GM18861 (cell line): ENCODE data around the gene GDPGP1.
A peak's percentile ranks its signal among the peaks of the same experiment; 100 is the strongest.

Source experiments
- ATAC-seq: cut with Tn5 transposase; IDR thresholded peaks from one replicate; pipeline ENCODE4 v1.9.1; 2021; ENCODE audit not compliant: unreplicated experiment

GDPGP1 gene

DNA sequence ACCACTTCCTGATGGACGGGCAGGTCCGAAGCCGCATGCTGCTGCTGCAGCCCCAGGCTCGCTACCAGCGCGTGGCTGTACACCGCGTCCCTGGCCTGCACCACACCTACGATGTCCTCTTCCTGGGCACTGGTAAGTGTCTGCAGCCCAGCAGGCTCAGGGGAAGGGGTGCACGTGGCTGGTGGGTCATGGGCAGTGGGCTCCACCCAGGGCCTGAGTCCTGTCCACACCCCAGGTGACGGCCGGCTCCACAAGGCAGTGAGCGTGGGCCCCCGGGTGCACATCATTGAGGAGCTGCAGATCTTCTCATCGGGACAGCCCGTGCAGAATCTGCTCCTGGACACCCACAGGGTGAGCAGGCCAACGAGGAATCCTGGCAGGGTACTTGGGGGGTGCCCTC, 9.0 kb upstream of the GDPGP1 start:
- ATAC-seq: no peak

- ATAC-seq: no peak
These were observed 8.3 kb upstream of the GDPGP1 start for GRCh38 chr15:90225504-90226234.

GRCh38 chr15:90227336-90227735, 6.7 kb upstream of the GDPGP1 start:
- ATAC-seq: no peak

DNA sequence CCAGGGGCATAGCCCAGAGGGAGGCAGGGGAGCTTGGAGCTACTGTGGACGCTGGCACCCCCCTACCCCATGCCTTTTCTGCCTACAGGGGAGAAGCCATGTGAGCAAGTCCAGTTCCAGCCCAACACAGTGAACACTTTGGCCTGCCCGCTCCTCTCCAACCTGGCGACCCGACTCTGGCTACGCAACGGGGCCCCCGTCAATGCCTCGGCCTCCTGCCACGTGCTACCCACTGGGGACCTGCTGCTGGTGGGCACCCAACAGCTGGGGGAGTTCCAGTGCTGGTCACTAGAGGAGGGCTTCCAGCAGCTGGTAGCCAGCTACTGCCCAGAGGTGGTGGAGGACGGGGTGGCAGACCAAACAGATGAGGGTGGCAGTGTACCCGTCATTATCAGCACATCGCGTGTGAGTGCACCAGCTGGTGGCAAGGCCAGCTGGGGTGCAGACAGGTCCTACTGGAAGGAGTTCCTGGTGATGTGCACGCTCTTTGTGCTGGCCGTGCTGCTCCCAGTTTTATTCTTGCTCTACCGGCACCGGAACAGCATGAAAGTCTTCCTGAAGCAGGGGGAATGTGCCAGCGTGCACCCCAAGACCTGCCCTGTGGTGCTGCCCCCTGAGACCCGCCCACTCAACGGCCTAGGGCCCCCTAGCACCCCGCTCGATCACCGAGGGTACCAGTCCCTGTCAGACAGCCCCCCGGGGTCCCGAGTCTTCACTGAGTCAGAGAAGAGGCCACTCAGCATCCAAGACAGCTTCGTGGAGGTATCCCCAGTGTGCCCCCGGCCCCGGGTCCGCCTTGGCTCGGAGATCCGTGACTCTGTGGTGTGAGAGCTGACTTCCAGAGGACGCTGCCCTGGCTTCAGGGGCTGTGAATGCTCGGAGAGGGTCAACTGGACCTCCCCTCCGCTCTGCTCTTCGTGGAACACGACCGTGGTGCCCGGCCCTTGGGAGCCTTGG, 5.9 kb upstream of the GDPGP1 start:
- ATAC-seq: no peak

- no peak for ATAC-seq
These were observed 5.0 kb upstream of the GDPGP1 start for GRCh38 chr15:90228960-90229359.

DNA sequence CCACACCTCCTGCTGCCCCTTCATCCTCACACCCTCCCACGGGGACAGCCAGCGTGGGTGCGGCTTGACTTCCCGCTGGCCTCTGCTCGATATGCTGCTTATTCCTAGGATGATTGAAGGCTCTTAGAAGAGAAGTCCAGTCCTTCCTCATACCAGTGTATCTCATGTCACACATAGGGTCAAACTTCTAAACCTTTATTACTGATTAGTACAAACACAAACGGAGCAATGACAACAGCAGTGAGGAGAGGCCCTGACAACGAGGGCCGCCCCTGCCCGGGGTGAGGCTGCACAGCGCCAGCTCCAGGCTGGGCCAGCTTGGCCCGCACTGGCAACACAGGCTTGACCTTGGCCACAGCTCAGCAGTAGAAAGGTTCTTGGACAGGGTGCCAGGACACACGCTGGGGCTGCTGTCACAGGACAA, 3.9 kb upstream of the GDPGP1 start:
- no peak for ATAC-seq

DNA sequence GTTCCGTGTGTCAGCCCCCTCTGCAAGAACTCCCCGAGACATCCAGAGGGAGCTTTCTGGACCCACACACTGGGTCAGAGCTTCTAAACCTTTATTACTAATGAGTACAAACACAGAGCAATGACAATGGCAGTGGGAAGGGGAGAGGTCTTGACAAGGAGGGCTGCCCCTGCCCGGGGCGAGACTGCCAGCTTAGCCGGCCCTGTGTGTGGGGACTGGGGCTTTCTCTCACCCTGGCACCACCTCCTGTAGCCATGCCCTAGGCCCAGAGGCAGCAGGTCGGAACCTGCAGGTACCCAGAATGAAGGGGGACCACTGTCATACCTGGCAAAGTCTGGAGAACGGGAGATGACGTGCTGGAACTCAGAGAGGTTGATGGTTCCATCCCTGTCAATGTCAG, 3.4 kb upstream of the GDPGP1 start:
- ATAC-seq: no peak

DNA sequence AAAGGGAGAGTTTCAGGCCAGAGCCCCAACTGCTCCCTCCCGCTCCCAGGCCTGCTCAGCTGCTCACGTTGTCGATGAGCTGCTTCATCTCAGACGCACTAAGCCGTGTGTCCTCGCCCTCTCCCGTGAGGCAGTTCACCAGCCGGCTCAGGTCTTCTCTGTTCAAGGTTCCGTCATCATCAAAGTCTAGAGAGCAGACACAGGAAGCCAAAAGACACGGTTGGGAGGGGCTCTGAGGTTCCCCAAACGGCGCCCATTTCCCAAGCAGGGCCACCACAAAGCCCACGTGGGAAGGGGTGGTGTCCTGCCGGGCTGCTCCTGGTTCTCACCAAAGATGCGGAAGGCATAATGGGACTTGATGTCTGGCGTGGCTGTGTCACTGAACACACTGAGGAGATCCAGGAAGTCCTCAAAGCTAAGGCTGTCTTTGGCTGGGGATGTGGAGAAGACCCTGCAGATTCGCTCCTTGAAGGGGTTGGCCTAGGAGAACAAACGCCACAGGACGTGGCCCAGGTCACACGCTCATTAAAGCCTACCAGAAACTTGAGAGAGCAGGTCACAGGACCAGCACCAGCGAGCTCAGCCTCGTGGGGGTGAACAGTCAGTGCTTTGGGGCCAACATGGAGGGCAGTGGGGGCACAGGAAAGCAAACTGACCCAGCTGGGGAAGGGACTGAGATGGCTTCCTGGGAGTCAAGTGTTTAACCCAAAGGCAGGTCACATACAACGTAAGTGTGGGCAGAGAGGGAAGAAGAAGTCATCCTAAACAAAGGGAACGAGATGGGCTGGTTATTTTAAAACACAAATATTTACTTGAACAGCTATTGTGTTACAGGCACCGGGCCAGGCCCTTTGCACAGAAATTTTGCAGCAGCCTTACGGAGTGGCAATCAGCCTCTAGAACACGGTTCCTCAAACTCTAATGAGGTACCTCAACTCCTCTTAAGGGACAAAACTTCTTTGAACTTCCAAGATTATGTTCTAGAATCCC, 2.7 kb upstream of the GDPGP1 start:
- ATAC-seq: no peak

DNA sequence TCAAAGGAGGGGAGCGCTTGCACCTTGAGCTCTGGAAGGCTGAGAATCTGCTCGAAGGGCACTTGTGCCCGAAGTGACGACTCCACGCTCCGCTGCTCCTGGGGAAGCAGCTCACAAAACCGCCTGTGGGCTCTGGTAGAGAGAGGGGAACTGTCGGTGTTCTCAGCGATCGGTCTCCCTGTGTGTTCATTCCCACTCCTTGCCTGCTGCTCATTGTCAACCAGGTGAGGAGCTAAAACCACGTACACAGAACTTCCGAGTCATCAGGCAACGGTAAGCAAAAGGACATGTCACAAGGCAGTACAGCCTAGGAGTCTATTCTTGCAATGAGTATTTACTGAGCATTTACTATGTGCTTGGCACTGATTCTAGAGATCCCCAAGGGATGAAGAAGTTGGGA, 1.8 kb upstream of the GDPGP1 start:
- no peak for ATAC-seq

DNA sequence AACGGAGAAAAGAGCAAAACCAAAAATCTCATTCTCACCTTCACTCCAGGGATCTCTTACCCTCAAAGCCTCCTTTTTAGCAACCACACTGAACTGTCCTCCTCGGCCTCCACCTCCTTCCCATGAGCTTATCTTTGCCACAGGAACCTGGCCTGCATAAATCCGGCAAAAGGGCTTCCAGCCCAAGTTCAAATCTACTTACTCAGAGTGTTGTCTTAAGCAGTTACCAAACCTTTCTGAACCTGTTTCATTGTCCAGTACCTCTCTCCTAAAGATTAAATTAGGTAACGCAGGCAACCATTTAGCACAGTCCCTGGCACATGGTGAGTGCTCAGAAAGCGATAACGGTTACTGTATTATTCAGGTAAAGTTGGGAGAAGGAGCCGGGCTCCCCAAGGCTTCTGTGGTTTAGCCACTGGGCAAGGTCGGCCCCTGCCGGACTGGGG, 1.0 kb upstream of the GDPGP1 start:
- ATAC-seq: peak; percentile 1

- peak; percentile 77 for ATAC-seq
These were observed 468 bp upstream of the GDPGP1 start, which contains the start of gene CIB1 for GRCh38 chr15:90233387-90234095. Gene CIB1 (minus strand): TSS chr15:90233941. CDS start chr15:90233885, 56 bp downstream.

DNA sequence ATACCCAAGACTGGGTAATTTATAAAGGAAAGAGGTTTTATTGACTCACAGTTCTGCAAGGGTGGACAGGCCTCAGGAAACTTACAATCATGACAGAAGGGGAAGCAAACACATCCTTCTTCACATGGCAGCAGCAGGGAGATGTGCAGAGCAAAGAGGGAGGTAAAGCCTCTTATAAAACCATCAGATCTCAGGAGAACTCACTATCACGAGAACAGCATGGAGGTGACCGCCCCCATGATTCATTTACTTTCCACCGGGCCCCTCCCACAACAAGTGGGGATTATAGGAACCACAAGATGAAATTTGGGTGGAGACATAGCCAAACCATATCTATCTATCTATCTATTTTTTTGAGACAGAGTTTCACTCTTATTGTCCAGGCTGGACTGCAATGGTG, 5.4 kb downstream of the GDPGP1 start:
- no peak for ATAC-seq

GRCh38 chr15:90240856-90241255, 6.8 kb downstream of the GDPGP1 start:
- ATAC-seq: no peak

GRCh38 chr15:90241343-90242192, 7.6 kb downstream of the GDPGP1 start:
- no peak for ATAC-seq

DNA sequence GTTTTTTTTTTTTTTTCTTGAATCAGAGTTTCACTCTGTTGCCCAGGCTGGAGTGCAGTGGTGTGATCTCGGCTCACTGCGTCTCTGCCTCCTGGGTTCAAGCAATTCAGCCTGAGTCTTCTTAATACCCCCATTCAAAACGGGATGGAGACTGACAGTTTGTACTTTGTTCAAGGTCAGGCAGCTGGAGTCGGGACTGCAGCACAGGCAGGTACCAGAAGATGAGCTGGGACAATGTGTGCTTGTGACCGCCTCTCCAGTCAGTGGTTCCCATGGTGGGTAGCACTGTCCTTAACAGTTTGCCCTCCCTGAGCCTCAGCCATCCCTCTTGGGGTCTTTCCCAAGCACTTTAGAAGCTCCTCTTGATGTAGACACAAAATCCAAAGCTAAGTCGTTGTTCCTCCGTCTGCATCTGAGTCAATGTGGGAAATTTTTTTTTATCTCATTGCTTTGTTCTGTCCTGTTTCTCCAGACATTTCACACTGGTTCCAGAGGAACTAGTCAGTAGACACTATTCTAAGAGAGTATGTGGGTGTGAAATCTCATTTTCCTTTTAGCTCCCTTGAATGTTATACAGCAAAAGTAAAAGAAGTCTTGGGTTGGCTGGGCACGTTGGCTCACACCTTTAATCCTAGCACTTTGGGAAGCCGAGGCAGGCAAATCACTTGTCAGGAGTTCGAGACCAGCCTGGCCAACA, 10.1 kb downstream of the GDPGP1 start:
- ATAC-seq: no peak

- ATAC-seq: no peak
These were observed 14.8 kb downstream of the GDPGP1 start for GRCh38 chr15:90248789-90249202.

GRCh38 chr15:90249203-90249863, 15.3 kb downstream of the GDPGP1 start, which contains the start of gene TTLL13:
Gene TTLL13 (plus strand): TSS chr15:90249556. CDS start chr15:90250631, 1,075 bp downstream.
- ATAC-seq: peak; percentile 51

- ATAC-seq: no peak
These were observed 23.8 kb downstream of the GDPGP1 start for GRCh38 chr15:90257776-90258175.
